CD4-positive, alpha-beta T cell (primary cell): ENCODE measurements around the gene CMTM4. TPM values are rescaled to one million over a fixed set of nuclear protein-coding genes. Genes with fewer than 3 reads are reported as not detected.

ENCODE experiments used
- ATAC-seq: fragments of 200-7000 bp; cut with Tn5 transposase; one replicate; pipeline ENCODE4 v1.10.0; 2022; ENCODE audit warnings: mild to moderate bottlenecking; ENCODE audit not compliant: poor library complexity
- CTCF ChIA-PET: fragments of 350-600 bp; sonication (Branson Sonifier 250); formaldehyde crosslinking; loops from one replicate; lab custom pipeline; 2021; ENCODE audit warnings: antibody characterized with exemption, inconsistent platforms; lab: Charles Lee
- POLR2A ChIA-PET: fragments of 350-600 bp; sonication (Branson Sonifier 250); formaldehyde crosslinking; loops from one replicate; lab custom pipeline; 2021; ENCODE audit warnings: antibody characterized with exemption, inconsistent platforms; lab: Charles Lee
- DNase-seq, 14 experiments: peaks; one replicate each; pipeline ENCODE4 v3.0.0-alpha.2; 2013 to 2020; ENCODE audit warnings: mixed read lengths in 2 of 14
- H3K27ac ChIP-seq, 2 donors: one replicate each; pipeline versions ENCODE4 v1.5.1 to v1.7.0; 2013; ENCODE audit warnings: low read length in 2 of 2, low read depth in 1 of 2, mild to moderate bottlenecking in 1 of 2
- H3K27me3 ChIP-seq, 2 experiments: 1 replicate in 1 of 2; 2 replicates in 1 of 2; pipeline versions ENCODE4 v1.6.1 to v1.7.0; 2013; ENCODE audit warnings: low read length in 2 of 2, control low read depth in 1 of 2, mild to moderate bottlenecking in 1 of 2, moderate library complexity in 1 of 2; ENCODE audit not compliant: insufficient read depth in 2 of 2, control insufficient read depth in 1 of 2
- H3K36me3 ChIP-seq: one replicate; pipeline ENCODE4 v1.6.1; 2013; ENCODE audit warnings: low read length, control low read depth; ENCODE audit not compliant: insufficient read depth
- H3K4me1 ChIP-seq: one replicate; pipeline ENCODE4 v1.6.1; 2013; ENCODE audit warnings: low read length, control low read depth; ENCODE audit not compliant: insufficient read depth
- H3K4me3 ChIP-seq: one replicate; pipeline ENCODE4 v1.5.1; 2013; ENCODE audit warnings: mild to moderate bottlenecking, low read length, moderate library complexity
- H3K9me3 ChIP-seq, 2 experiments: 1 replicate in 1 of 2; 2 replicates in 1 of 2; pipeline versions ENCODE4 v1.6.1 to v1.7.0; 2013; ENCODE audit warnings: low read length in 2 of 2, mild to moderate bottlenecking in 2 of 2, control low read depth in 1 of 2, moderate library complexity in 1 of 2; ENCODE audit not compliant: control insufficient read depth in 1 of 2, insufficient read depth in 1 of 2
- H3K27ac Mint-ChIP-seq: one replicate; pipeline ENCODE4 v1.8.0; 2020; ENCODE audit warnings: mixed read lengths
- H3K27me3 Mint-ChIP-seq: one replicate; pipeline ENCODE4 v1.8.0; 2021; ENCODE audit warnings: mixed read lengths
- H3K36me3 Mint-ChIP-seq: one replicate; pipeline ENCODE4 v1.8.0; 2021; ENCODE audit warnings: low read depth, mixed read lengths
- H3K4me1 Mint-ChIP-seq: one replicate; pipeline ENCODE4 v1.8.0; 2021; ENCODE audit warnings: low read depth, mixed read lengths
- H3K4me3 Mint-ChIP-seq: one replicate; pipeline ENCODE4 v1.8.0; 2020; ENCODE audit warnings: mild to moderate bottlenecking, mixed read lengths
- H3K9me3 Mint-ChIP-seq: one replicate; pipeline ENCODE4 v1.8.0; 2020; ENCODE audit warnings: mixed read lengths
- CTCF ChIP-seq: fragments of 200-600 bp; IDR thresholded peaks from one replicate; pipeline ENCODE4 v1.8.0; 2022; ENCODE audit warnings: antibody characterized with exemption, mild to moderate bottlenecking
- intact Hi-C, 2 experiments: fragments of 100-400 bp; cut with DNase I in 1 of 2; cut with micrococcal nuclease in 1 of 2; formaldehyde crosslinking; loops; one replicate each; pipeline versions ENCODE4 v1.15.1 to v1.9.0; 2023 to 2025; cut with DNase I, micrococcal nuclease
- total RNA-seq, 174 experiments: library from RNA in 2 of 174; stranded (reverse) in 2 of 174; gene quantifications; one replicate each; pipeline ENCODE4 v1.2.3 and lab custom pipeline; 2021 to 2026

The CMTM4 gene
- total RNA-seq, 2 experiments from 2014 or later = 1.1 to 1.6 TPM

GRCh38 chr16:66728117-66728787, 31.7 kb upstream of the CMTM4 start:
- no peaks in the 10 kb centered on the region for H3K27me3 Mint-ChIP-seq
- POLR2A ChIA-PET = no interaction called here
- H3K9me3 Mint-ChIP-seq = no peaks in the 10 kb centered on the region
- H3K36me3 Mint-ChIP-seq = peaks cover 92% of the 10 kb centered on the region
- peaks cover 6% of the 10 kb centered on the region for H3K4me1 Mint-ChIP-seq
- ATAC-seq (peak; percentile 87), DNase-seq (peak in 4 of 14 experiments; percentile 11 to 68 (median 60))
- peak overlapping the region; percentile 5 for H3K27ac Mint-ChIP-seq
- no peaks in the 10 kb centered on the region for H3K9me3 ChIP-seq
- intact Hi-C loops = loop anchor here (1.0 to 5.0 kb wide), 4 partner anchors 12 to 321 kb away; no protein-coding TSS in a partner anchor
- TF ChIP-seq CTCF = peak; percentile 83
- H3K4me3 ChIP-seq = no peak overlapping the region
- H3K27me3 ChIP-seq = no peaks in the 10 kb centered on the region
- no peaks in the 10 kb centered on the region for H3K4me1 ChIP-seq
- H3K36me3 ChIP-seq = peaks cover 80% of the 10 kb centered on the region
- no peak overlapping the region for H3K4me3 Mint-ChIP-seq
- H3K27ac ChIP-seq = no peak overlapping the region
- CTCF ChIA-PET = interaction anchor here (1.2 to 3.4 kb wide), 4 partner anchors 8 to 322 kb away, joined by 5 to 18 read pairs (median 7); partner anchors contain the start of gene DYNC1LI2

GRCh38 chr16:66720766-66721165, 24.2 kb upstream of the CMTM4 start:
- no peak for TF ChIP-seq CTCF
- Mint-ChIP-seq H3K27me3 (no peaks in the 10 kb centered on the region), H3K9me3 (no peaks in the 10 kb centered on the region), H3K27ac (no peak overlapping the region), H3K36me3 (peaks cover 61% of the 10 kb centered on the region), H3K4me3 (no peak overlapping the region), H3K4me1 (no peaks in the 10 kb centered on the region)
- ATAC-seq = no peak
- ChIA-PET CTCF (no interaction called here), POLR2A (no interaction called here)
- Histone ChIP-seq H3K4me3 (no peak overlapping the region), H3K4me1 (no peaks in the 10 kb centered on the region), H3K36me3 (peaks cover 39% of the 10 kb centered on the region), H3K27me3 (no peaks in the 10 kb centered on the region), H3K27ac (no peak overlapping the region), H3K9me3 (no peaks in the 10 kb centered on the region)
- DNase-seq = no peak
- intact Hi-C loops = no loop called here

- no peaks in the 10 kb centered on the region for H3K4me1 ChIP-seq
- H3K36me3 ChIP-seq = peaks cover 26% of the 10 kb centered on the region
These were observed 22.7 kb upstream of the CMTM4 start for GRCh38 chr16:66719246-66719645.

More at GRCh38 chr16:66719246-66719645, 22.7 kb upstream of the CMTM4 start:
- CTCF ChIA-PET = no interaction called here
- TF ChIP-seq CTCF = no peak
- Histone ChIP-seq H3K9me3 (no peaks in the 10 kb centered on the region), H3K27me3 (no peaks in the 10 kb centered on the region), H3K27ac (no peak overlapping the region), H3K4me3 (no peak overlapping the region)
- intact Hi-C loops = no loop called here
- no peaks in the 10 kb centered on the region for H3K27me3 Mint-ChIP-seq
- ATAC-seq = no peak
- POLR2A ChIA-PET = no interaction called here
- H3K36me3 Mint-ChIP-seq = peaks cover 49% of the 10 kb centered on the region
- no peaks in the 10 kb centered on the region for H3K9me3 Mint-ChIP-seq
- H3K27ac Mint-ChIP-seq = no peak overlapping the region
- DNase-seq = no peak
- H3K4me1 Mint-ChIP-seq = no peaks in the 10 kb centered on the region
- no peak overlapping the region for H3K4me3 Mint-ChIP-seq
